Endothelial cell (in vitro differentiated cells): Measurements from ENCODE around the gene PDGFRB. TPM values are rescaled to one million over a fixed set of nuclear protein-coding genes. Genes with fewer than 3 reads are reported as not detected.

Experiments used
- DNase-seq: peaks from one replicate; pipeline ENCODE4 v3.0.0; 2021; ENCODE audit warnings: low spot score
- H3K27ac Mint-ChIP-seq: one replicate; pipeline ENCODE4 v1.8.0; 2021; ENCODE audit warnings: mixed read lengths, inconsistent platforms; ENCODE audit not compliant: unreplicated experiment
- H3K27me3 Mint-ChIP-seq: one replicate; pipeline ENCODE4 v1.8.0; 2021; ENCODE audit warnings: mild to moderate bottlenecking, moderate library complexity, mixed read lengths, inconsistent platforms; ENCODE audit not compliant: unreplicated experiment
- H3K36me3 Mint-ChIP-seq: one replicate; pipeline ENCODE4 v1.8.0; 2021; ENCODE audit warnings: mild to moderate bottlenecking, low read depth, mixed read lengths, inconsistent platforms; ENCODE audit not compliant: unreplicated experiment
- H3K4me1 Mint-ChIP-seq: one replicate; pipeline ENCODE4 v1.8.0; 2021; ENCODE audit warnings: mild to moderate bottlenecking, mixed read lengths, inconsistent platforms; ENCODE audit not compliant: unreplicated experiment
- H3K4me3 Mint-ChIP-seq: one replicate; pipeline ENCODE4 v1.8.0; 2021; ENCODE audit warnings: mild to moderate bottlenecking, mixed read lengths, inconsistent platforms; ENCODE audit not compliant: unreplicated experiment
- H3K9me3 Mint-ChIP-seq: one replicate; pipeline ENCODE4 v1.8.0; 2021; ENCODE audit warnings: mixed read lengths, inconsistent platforms; ENCODE audit not compliant: unreplicated experiment
- total RNA-seq: library from RNA; stranded (reverse); fragmentation: NEBNext Ultra II Directional; extraction: Animal tissue kit (Norgen Biotek cat#: 25700); gene quantifications from one replicate; pipeline ENCODE4 v1.2.1, GENCODE V29; 2021; ENCODE audit not compliant: unreplicated experiment
- TF ChIP-seq, protein P1 (sequence below): fragments of 200-600 bp; sonication (generic); IDR thresholded peaks from one replicate; pipeline ENCODE4 v1.5.0; 2021; ENCODE audit warnings: antibody characterized with exemption; ENCODE audit not compliant: unreplicated experiment

The PDGFRB gene
- total RNA-seq, 1 donor from 2014 or later: 23.7 TPM

DNA sequence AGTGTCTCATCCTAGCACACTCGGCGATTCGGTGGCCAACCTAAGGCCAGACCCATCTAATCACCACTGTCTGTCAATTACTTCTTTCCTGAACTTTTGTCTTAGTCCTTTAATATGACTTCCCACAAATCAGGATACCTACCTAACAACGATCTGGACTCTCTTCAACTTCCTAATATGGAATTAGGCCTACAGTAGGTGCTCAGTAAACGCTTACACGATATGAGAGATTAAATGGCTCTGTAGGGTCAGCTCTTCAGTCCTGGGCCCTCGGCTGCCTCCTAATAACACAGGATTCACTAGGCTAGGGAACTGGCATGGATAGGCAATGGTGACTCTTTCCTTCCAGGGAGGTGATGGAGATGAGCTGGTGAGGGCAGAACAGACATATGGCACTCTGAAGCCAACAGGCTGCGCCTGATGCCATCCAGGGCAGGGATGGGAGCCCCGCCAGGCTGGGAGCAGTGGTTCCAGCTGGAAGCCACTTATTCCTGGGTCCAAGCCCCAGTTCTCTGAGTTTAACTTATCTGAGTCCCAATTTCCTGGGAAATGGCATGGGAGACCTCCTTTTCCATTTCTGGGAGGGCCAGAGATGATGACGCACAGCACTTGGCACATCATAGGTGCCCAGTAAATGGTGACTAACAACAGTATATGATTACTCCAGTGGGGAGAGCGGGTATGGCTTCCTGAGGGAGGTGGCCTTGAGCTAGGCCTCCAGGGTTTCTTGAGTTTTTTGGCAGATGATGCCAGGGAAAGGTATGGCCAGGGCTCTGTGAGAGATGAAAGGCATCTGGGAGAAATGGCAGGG is 7.3 kb downstream of the PDGFRB start:
- H3K27ac Mint-ChIP-seq: no peak overlapping the region
- peaks cover 16% of the 10 kb centered on the region for H3K4me1 Mint-ChIP-seq
- H3K27me3 Mint-ChIP-seq: peaks cover 8% of the 10 kb centered on the region
- peaks cover 4% of the 10 kb centered on the region for H3K36me3 Mint-ChIP-seq
- H3K9me3 Mint-ChIP-seq: no peaks in the 10 kb centered on the region
- H3K4me3 Mint-ChIP-seq: peak overlapping the region; percentile 10
- DNase-seq: no peak
- TF ChIP-seq, protein P1, sequence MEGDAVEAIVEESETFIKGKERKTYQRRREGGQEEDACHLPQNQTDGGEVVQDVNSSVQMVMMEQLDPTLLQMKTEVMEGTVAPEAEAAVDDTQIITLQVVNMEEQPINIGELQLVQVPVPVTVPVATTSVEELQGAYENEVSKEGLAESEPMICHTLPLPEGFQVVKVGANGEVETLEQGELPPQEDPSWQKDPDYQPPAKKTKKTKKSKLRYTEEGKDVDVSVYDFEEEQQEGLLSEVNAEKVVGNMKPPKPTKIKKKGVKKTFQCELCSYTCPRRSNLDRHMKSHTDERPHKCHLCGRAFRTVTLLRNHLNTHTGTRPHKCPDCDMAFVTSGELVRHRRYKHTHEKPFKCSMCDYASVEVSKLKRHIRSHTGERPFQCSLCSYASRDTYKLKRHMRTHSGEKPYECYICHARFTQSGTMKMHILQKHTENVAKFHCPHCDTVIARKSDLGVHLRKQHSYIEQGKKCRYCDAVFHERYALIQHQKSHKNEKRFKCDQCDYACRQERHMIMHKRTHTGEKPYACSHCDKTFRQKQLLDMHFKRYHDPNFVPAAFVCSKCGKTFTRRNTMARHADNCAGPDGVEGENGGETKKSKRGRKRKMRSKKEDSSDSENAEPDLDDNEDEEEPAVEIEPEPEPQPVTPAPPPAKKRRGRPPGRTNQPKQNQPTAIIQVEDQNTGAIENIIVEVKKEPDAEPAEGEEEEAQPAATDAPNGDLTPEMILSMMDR: no peak

- H3K36me3 Mint-ChIP-seq: peaks cover 6% of the 10 kb centered on the region
- TF ChIP-seq, protein P1: no peak
- peaks cover 19% of the 10 kb centered on the region for H3K4me1 Mint-ChIP-seq
- DNase-seq: no peak
- H3K27me3 Mint-ChIP-seq: peaks cover 10% of the 10 kb centered on the region
- no peaks in the 10 kb centered on the region for H3K9me3 Mint-ChIP-seq
- no peak overlapping the region for H3K4me3 Mint-ChIP-seq
- H3K27ac Mint-ChIP-seq: no peak overlapping the region
Observed at GRCh38 chr5:150147670-150148069, 8.0 kb downstream of the PDGFRB start.

DNA sequence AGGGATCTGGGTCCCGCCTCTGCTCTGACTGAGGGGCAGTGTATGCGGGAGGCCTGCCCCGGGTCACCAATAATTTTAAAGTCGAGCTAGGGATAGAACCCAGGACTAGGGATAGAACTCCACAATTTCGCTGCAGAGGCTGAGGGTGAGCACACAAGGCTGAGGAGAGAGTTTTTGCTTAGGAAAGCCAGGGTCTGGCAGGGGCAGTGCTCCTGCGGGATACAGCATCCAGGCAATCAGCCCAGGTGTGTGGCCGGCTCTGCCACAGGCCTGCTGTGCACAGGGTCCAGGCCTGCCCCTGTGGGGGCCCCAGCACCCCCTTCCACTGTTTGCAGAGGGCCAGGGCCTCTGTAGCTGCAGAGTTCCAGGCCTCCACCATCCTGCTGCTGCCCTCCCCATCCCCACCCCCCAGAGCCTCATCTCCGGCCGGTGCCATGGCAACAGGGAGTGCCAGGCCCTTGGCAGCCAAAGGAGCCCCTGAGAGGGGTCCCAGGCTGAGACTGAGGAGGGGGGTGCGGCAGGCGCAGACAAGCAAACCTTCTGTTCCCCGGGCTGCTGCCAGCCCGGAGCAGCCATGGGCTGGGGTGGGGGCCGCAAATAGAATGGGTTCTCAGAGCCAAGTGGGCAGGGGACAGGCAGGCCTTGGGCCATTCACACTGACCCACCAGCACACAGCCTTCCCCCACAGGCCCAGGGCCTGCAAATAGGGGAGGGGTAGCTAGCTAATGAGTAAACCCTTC is 8.6 kb downstream of the PDGFRB start:
- TF ChIP-seq, protein P1: no peak
- Mint-ChIP-seq H3K9me3 (no peaks in the 10 kb centered on the region), H3K36me3 (peaks cover 7% of the 10 kb centered on the region), H3K27ac (no peak overlapping the region), H3K27me3 (peaks cover 10% of the 10 kb centered on the region), H3K4me1 (peaks cover 19% of the 10 kb centered on the region), H3K4me3 (no peak overlapping the region)
- no peak for DNase-seq

DNA sequence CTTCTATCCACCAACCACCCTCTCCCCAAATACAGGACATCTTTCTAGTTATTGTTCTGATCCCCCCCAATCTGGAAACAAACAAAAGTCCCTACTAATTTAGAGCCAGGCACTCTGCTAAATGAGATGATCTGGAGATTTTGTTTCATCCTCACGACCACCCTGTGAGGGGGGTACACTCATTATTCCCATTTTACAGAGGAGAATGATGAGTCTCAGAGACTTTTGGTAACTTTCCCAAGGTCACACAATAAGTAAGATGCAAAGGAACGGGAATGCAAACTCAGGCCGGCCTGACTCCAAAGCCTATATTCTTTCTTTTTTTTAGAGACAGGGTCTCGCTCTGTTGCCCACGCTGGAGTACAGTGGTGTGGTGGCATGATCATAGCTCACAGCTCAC is 9.4 kb downstream of the PDGFRB start:
- Mint-ChIP-seq H3K4me1 (peaks cover 26% of the 10 kb centered on the region), H3K36me3 (peaks cover 11% of the 10 kb centered on the region), H3K9me3 (no peaks in the 10 kb centered on the region), H3K4me3 (no peak overlapping the region), H3K27ac (no peak overlapping the region), H3K27me3 (peaks cover 17% of the 10 kb centered on the region)
- TF ChIP-seq, protein P1: no peak
- DNase-seq: no peak

GRCh38 chr5:150144879-150145278 is 10.8 kb downstream of the PDGFRB start:
- DNase-seq: no peak
- Mint-ChIP-seq H3K27ac (no peak overlapping the region), H3K4me1 (peaks cover 36% of the 10 kb centered on the region), H3K36me3 (peaks cover 14% of the 10 kb centered on the region), H3K9me3 (no peaks in the 10 kb centered on the region), H3K27me3 (peaks cover 18% of the 10 kb centered on the region), H3K4me3 (peak overlapping the region; percentile 32)
- TF ChIP-seq, protein P1: no peak
